ENCODE measurements around the gene AGO3.

Gene AGO3

GRCh38 chr1:36095760-36096405, 165.0 kb downstream of the AGO3 start:
- ATAC-seq: no peak
- TF ChIP-seq ZNF70 (CRISPR knock-in tag; IDR thresholded peaks at IDR 0.05) (no peak), ARNTL (CRISPR knock-in tag; IDR thresholded peaks at IDR 0.05; ENCODE audit: borderline replicate concordance, low read depth) (no peak), PATZ1 (CRISPR knock-in tag; IDR thresholded peaks at IDR 0.05; ENCODE audit: borderline replicate concordance) (no peak), TCF4 (CRISPR knock-in tag; IDR thresholded peaks at IDR 0.05; ENCODE audit: borderline replicate concordance) (no peak), SNAI2 (CRISPR knock-in tag; IDR thresholded peaks at IDR 0.05) (no peak), ESRRG (CRISPR knock-in tag; IDR thresholded peaks at IDR 0.05) (no peak), PPARA (CRISPR knock-in tag; IDR thresholded peaks at IDR 0.05; ENCODE audit: borderline replicate concordance) (no peak), OSR1 (CRISPR knock-in tag; IDR thresholded peaks at IDR 0.05) (no peak), GLIS3 (CRISPR knock-in tag; IDR thresholded peaks at IDR 0.05) (no peak), TOX (CRISPR knock-in tag; IDR thresholded peaks at IDR 0.05; ENCODE audit: borderline replicate concordance) (no peak), ZNF565 (CRISPR knock-in tag; conservative IDR thresholded peaks at IDR 0.05; ENCODE audit: low read depth) (no peak)
- TF ChIP-seq, protein P1, sequence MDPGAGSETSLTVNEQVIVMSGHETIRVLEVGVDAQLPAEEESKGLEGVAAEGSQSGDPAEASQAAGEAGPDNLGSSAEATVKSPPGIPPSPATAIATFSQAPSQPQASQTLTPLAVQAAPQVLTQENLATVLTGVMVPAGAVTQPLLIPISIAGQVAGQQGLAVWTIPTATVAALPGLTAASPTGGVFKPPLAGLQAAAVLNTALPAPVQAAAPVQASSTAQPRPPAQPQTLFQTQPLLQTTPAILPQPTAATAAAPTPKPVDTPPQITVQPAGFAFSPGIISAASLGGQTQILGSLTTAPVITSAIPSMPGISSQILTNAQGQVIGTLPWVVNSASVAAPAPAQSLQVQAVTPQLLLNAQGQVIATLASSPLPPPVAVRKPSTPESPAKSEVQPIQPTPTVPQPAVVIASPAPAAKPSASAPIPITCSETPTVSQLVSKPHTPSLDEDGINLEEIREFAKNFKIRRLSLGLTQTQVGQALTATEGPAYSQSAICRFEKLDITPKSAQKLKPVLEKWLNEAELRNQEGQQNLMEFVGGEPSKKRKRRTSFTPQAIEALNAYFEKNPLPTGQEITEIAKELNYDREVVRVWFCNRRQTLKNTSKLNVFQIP (CRISPR knock-in tag; IDR thresholded peaks at IDR 0.05; ENCODE audit: borderline replicate concordance, low read depth): no peak
- TF ChIP-seq, protein P2, sequence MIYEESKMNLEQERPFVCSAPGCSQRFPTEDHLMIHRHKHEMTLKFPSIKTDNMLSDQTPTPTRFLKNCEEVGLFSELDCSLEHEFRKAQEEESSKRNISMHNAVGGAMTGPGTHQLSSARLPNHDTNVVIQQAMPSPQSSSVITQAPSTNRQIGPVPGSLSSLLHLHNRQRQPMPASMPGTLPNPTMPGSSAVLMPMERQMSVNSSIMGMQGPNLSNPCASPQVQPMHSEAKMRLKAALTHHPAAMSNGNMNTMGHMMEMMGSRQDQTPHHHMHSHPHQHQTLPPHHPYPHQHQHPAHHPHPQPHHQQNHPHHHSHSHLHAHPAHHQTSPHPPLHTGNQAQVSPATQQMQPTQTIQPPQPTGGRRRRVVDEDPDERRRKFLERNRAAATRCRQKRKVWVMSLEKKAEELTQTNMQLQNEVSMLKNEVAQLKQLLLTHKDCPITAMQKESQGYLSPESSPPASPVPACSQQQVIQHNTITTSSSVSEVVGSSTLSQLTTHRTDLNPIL (CRISPR knock-in tag; IDR thresholded peaks at IDR 0.05; ENCODE audit: low read depth): no peak

DNA sequence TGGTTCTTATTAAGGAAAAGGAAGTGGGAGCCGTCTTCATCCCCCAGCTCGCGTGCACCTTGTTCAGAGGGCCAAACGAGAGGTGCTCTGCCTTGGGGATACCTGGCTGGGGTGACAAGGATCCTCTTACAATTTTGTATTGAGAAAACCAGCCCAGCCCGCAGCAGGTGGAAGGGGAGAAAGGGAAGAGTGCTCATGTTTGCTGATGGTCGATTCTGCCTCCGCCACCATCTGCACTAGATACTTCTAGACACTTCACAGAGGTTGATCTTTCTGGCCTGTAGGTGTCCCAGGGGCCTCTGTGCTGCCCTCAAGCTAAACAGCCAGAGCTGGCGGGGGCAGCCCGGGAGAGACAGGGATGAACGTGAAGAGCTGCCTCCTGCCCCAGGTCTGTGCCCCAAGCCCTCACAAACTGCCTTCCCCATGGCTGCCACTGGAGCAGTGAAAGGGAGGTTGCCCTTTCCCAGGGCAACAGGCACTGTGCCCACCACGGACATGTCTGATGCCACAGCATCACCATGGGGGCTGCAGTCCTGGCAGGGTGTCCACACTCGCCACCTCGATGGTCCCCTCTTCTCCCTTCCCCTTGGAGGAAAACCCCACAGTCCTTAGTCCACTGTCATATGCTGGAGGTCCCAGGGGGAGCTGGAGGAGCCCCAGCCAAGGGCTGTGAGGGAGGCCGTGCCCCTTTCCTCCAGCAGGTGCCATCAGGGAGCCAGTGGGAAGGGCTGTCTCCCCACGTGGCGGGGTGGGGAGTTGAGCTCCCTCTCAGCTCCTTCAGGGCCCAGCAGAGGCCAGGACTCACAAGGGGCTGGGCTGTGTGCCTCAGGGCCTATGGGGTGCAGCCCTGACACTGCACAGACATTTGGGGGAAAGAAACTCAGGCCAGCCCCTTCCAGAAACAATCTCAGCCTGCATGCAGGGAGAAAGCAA, 165.9 kb downstream of the AGO3 start:
- peak; percentile 31 for ATAC-seq
- TF ChIP-seq ZNF565 (CRISPR knock-in tag; conservative IDR thresholded peaks at IDR 0.05; ENCODE audit: low read depth): no peak
- no peak for TF ChIP-seq TCF4 (CRISPR knock-in tag; IDR thresholded peaks at IDR 0.05; ENCODE audit: borderline replicate concordance)
- no peak for TF ChIP-seq SNAI2 (CRISPR knock-in tag; IDR thresholded peaks at IDR 0.05)
- TF ChIP-seq BACH2 (CRISPR knock-in tag; IDR thresholded peaks at IDR 0.05; ENCODE audit: borderline replicate concordance): no peak
- TF ChIP-seq CSDC2 (CRISPR knock-in tag; IDR thresholded peaks at IDR 0.05): no peak
- TF ChIP-seq, protein P3, sequence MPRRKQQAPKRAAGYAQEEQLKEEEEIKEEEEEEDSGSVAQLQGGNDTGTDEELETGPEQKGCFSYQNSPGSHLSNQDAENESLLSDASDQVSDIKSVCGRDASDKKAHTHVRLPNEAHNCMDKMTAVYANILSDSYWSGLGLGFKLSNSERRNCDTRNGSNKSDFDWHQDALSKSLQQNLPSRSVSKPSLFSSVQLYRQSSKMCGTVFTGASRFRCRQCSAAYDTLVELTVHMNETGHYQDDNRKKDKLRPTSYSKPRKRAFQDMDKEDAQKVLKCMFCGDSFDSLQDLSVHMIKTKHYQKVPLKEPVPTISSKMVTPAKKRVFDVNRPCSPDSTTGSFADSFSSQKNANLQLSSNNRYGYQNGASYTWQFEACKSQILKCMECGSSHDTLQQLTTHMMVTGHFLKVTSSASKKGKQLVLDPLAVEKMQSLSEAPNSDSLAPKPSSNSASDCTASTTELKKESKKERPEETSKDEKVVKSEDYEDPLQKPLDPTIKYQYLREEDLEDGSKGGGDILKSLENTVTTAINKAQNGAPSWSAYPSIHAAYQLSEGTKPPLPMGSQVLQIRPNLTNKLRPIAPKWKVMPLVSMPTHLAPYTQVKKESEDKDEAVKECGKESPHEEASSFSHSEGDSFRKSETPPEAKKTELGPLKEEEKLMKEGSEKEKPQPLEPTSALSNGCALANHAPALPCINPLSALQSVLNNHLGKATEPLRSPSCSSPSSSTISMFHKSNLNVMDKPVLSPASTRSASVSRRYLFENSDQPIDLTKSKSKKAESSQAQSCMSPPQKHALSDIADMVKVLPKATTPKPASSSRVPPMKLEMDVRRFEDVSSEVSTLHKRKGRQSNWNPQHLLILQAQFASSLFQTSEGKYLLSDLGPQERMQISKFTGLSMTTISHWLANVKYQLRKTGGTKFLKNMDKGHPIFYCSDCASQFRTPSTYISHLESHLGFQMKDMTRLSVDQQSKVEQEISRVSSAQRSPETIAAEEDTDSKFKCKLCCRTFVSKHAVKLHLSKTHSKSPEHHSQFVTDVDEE (CRISPR knock-in tag; IDR thresholded peaks at IDR 0.05): no peak
- TF ChIP-seq ZFP30 (CRISPR knock-in tag; IDR thresholded peaks at IDR 0.05): no peak
- TF ChIP-seq ISL1 (CRISPR knock-in tag; IDR thresholded peaks at IDR 0.05): no peak
- TF ChIP-seq, protein P1 (CRISPR knock-in tag; IDR thresholded peaks at IDR 0.05; ENCODE audit: borderline replicate concordance, low read depth): no peak
- TF ChIP-seq ZC3H10 (CRISPR knock-in tag; IDR thresholded peaks at IDR 0.05): no peak

Data from SK-N-SH treated with all-trans-retinoic acid at 6 μM for 48 hours (cell line).